ENCODE data around the gene RFX1.

The RFX1 gene

DNA sequence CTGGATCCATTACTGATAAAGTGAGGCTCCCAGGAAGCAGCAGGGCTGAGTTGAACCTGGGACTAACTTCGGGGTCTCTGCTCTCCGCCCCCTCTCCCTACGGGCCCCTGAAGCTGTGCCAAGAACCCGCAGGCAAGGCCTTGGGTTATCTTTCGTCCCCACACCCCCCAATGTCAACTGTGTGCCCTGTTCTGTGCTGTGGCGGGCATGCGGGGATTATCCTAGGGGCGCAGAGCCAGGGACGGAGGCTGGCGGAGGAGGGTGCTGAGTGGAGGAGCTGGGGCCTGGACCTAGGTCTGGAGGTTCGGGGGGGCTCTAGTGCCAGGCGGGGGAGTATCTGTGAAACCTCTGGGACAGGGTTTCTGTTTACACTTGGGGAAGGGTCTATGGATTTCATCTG, 26.4 kb downstream of the RFX1 start:
- H3K4me3 ChIP-seq (ENCODE audit: low read depth, low read length): no peak overlapping the region
- in situ Hi-C loops (cut with HindIII; ENCODE audit: low sequenced_read_pairs): no loop called here
- TF ChIP-seq, protein P1, sequence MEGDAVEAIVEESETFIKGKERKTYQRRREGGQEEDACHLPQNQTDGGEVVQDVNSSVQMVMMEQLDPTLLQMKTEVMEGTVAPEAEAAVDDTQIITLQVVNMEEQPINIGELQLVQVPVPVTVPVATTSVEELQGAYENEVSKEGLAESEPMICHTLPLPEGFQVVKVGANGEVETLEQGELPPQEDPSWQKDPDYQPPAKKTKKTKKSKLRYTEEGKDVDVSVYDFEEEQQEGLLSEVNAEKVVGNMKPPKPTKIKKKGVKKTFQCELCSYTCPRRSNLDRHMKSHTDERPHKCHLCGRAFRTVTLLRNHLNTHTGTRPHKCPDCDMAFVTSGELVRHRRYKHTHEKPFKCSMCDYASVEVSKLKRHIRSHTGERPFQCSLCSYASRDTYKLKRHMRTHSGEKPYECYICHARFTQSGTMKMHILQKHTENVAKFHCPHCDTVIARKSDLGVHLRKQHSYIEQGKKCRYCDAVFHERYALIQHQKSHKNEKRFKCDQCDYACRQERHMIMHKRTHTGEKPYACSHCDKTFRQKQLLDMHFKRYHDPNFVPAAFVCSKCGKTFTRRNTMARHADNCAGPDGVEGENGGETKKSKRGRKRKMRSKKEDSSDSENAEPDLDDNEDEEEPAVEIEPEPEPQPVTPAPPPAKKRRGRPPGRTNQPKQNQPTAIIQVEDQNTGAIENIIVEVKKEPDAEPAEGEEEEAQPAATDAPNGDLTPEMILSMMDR (IDR thresholded peaks at IDR 0.05; ENCODE audit: low read depth, low read length): no peak
- no peak for DNase-seq (ENCODE audit: low read depth, low spot score)

DNA sequence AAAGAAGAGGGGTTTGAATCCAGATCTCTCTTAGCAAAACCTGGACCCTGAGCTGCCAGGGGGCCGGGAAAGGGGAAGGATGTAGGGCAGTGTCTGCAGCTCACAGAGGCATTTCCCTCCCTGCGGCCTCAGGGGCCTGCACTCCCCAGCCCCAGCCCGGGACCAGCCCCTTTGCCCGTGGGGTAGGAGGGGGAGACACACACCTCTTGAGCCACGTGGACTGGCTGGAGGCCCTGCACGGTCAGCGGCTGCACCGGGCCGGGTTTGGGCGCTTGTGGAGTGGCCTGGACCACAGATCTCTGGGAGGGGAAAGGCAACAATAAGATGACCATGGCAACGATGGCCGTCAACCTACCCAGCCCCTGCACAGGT, 26.9 kb downstream of the RFX1 start:
- in situ Hi-C loops (cut with HindIII; ENCODE audit: low sequenced_read_pairs): no loop called here
- no peak overlapping the region for H3K4me3 ChIP-seq (ENCODE audit: low read depth, low read length)
- no peak for DNase-seq (ENCODE audit: low read depth, low spot score)
- TF ChIP-seq, protein P1 (IDR thresholded peaks at IDR 0.05; ENCODE audit: low read depth, low read length): no peak

DNA sequence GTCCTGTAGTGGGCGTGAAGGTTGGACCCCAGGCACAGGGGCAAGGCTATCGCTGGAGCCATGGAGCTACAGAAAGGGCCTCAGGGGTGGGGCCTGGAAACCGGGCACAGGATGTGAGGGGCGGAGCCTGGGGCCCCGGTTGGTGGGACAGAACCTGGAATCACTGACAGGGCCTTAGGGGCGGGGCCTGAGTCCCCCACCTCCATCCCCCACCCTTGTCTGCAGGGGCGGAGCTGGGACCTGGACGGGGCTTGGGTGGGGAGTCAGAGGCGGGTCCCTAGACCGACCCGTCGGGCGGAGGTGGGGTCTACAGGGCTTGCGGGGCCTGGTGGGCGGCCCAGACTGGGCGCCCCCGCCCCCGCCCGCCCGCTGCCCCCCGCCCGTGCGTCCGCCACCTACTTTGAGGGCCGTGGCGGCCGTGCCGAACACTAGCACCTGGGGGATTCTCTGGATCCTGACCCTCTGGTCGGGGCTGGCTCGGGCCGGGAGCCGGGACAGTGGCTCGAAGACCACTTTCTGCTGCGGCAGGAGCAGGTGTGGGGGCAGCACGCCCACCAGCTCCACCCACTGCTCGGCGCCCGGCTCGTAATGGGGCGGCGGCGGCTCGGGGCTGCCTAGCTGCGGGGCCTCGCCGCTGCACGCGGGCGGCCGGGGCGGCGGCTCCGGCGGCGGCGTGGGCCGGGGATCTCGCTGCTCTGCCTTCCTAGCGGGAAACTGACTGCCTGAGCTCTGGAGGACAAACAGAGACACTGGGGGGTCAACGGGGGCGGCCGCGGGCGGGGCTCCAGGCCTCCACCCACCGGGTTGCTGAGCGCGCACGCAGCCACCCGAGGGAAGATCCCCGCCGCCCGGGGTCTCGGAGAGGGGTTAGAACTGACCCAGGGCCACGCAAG, 27.5 kb downstream of the RFX1 start:
- TF ChIP-seq, protein P1 (IDR thresholded peaks at IDR 0.05; ENCODE audit: low read depth, low read length): no peak
- H3K4me3 ChIP-seq (ENCODE audit: low read depth, low read length): no peak overlapping the region
- in situ Hi-C loops (cut with HindIII; ENCODE audit: low sequenced_read_pairs): no loop called here
- DNase-seq (ENCODE audit: low read depth, low spot score): peak; percentile 26

DNA sequence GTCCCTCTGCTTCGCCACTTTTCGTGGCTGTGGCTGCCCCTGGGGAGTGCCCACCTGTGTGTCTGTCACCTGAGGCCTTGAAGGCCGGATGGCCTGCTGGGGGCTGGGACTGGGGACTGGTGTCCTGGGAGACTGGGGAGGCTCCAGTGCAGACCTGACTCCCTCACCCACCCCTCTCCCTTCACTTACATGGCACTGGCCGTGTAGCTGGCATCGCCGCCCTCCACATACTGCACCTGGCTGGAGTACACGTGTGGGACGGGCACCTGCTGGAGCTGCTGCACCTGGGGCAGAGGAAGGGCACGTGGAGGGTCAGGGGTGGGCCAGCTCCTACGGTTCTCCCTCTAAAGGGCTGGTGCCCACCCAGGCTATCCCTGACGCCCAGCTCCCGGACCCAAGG, 28.3 kb downstream of the RFX1 start:
- in situ Hi-C loops (cut with HindIII; ENCODE audit: low sequenced_read_pairs): no loop called here
- H3K4me3 ChIP-seq (ENCODE audit: low read depth, low read length): no peak overlapping the region
- TF ChIP-seq, protein P1 (IDR thresholded peaks at IDR 0.05; ENCODE audit: low read depth, low read length): no peak
- no peak for DNase-seq (ENCODE audit: low read depth, low spot score)

DNA sequence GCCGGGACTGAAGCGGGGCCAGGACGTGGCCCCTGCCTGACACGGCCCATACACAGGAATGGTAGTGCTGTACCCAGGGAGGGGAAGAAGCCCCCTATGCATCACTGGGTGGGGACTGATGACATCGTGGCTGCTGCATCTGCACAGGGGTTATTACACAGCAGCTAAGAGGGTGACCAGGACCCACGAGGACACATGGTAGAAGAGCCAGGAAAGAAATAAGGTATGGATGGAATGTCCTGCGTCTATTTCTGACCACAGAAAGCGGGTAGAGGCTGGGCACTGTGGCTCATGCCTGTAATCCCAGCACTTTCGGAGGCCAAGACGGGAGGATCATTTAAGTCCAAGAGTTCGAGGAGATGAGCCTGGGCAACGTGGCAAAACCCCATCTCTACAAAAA, 29.7 kb downstream of the RFX1 start:
- in situ Hi-C loops (cut with HindIII; ENCODE audit: low sequenced_read_pairs): no loop called here

DNA sequence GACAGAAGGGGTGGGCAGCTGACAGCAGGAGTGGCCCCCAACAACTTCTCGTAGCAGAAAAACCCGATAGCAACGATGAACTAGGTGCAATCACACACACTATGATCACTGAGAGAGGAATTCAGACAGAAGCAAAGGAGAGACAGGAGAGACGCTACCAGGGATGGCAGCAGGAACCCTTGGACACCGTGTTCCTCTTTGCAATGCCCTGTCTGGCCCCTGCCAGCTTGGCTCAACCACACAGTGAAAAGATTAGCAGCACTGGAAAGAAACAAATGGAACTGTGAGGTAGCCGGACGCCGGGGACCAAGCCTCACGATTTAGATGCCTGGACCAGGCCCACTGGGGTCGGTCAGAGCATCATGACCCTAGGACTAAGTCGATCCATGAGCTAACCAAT, 30.2 kb downstream of the RFX1 start:
- no peak overlapping the region for H3K4me3 ChIP-seq (ENCODE audit: low read depth, low read length)
- no peak for DNase-seq (ENCODE audit: low read depth, low spot score)

More for the DNA sequence above, 29.7 kb downstream of the RFX1 start:
- TF ChIP-seq, protein P1 (IDR thresholded peaks at IDR 0.05; ENCODE audit: low read depth, low read length): no peak
- no peak for DNase-seq (ENCODE audit: low read depth, low spot score)
- H3K4me3 ChIP-seq (ENCODE audit: low read depth, low read length): no peak overlapping the region

More for the DNA sequence above, 30.2 kb downstream of the RFX1 start:
- TF ChIP-seq, protein P1 (IDR thresholded peaks at IDR 0.05; ENCODE audit: low read depth, low read length): no peak
- in situ Hi-C loops (cut with HindIII; ENCODE audit: low sequenced_read_pairs): no loop called here
